K562 (cell line): ENCODE results near the gene BIRC3. TPM values are rescaled to one million over a fixed set of nuclear protein-coding genes. Genes with fewer than 3 reads are reported as not detected.

Experiments
- CHD2 ChIP-seq: IDR thresholded peaks from 2 replicates; pipeline ENCODE4 v1.6.1; 2011; ENCODE audit warnings: low read depth, low read length
- CREB1 ChIP-seq, 2 experiments: sonication (generic) in 1 of 2; formaldehyde crosslinking in 1 of 2; IDR thresholded peaks; 2 replicates each; pipeline versions ENCODE4 v1.6.1 to v1.8.0; 2012 to 2022; ENCODE audit warnings: inconsistent platforms in 1 of 2, mild to moderate bottlenecking in 1 of 2, missing genetic modification reagents in 1 of 2, moderate library complexity in 1 of 2
- HDAC3 ChIP-seq: fragments of 450-650 bp; IDR thresholded peaks from 2 replicates; pipeline ENCODE4 v1.6.1; 2018; ENCODE audit warnings: borderline replicate concordance, mild to moderate bottlenecking, moderate library complexity; ENCODE audit not compliant: partially characterized antibody
- HNRNPH1 ChIP-seq: fragments of 200-400 bp; formaldehyde crosslinking; optimal IDR thresholded peaks from 2 replicates; pipeline ENCODE3; 2017; ENCODE audit warnings: low read depth, mild to moderate bottlenecking, low read length, moderate library complexity
- NCOA1 ChIP-seq: fragments of 450-650 bp; IDR thresholded peaks from 2 replicates; pipeline ENCODE4 v1.6.1; 2016; ENCODE audit warnings: low read depth
- PBX2 ChIP-seq, 2 experiments: IDR thresholded peaks in 1 of 2; conservative IDR thresholded peaks in 1 of 2; 2 replicates each; pipeline ENCODE4 v1.6.1; 2016; ENCODE audit warnings: low read depth in 2 of 2, mild to moderate bottlenecking in 1 of 2, missing compliant biosample characterization in 1 of 2, missing genetic modification characterization in 1 of 2, moderate library complexity in 1 of 2
- RNF2 ChIP-seq: sonication (generic); IDR thresholded peaks from 2 replicates; pipeline ENCODE4 v1.6.1; 2016
- SUPT5H ChIP-seq: fragments of 450-650 bp; IDR thresholded peaks from 2 replicates; pipeline ENCODE4 v1.6.1; 2016
- TCF7 ChIP-seq: sonication (generic); IDR thresholded peaks from 2 replicates; pipeline ENCODE4 v1.6.1; 2016; ENCODE audit warnings: antibody characterized with exemption, borderline replicate concordance
- TRIM28 ChIP-seq: fragments of 450-650 bp; IDR thresholded peaks from 2 replicates; pipeline ENCODE4 v1.6.1; 2017
- TSHZ1 ChIP-seq: fragments of 250-450 bp; sonication (Bioruptor Pico); IDR thresholded peaks from 2 replicates; pipeline ENCODE4 v1.4.0; 2020; ENCODE audit warnings: mild to moderate bottlenecking, moderate library complexity
- ZBTB9 ChIP-seq: fragments of 450-650 bp; formaldehyde crosslinking; IDR thresholded peaks from 2 replicates; pipeline ENCODE4 v1.4.0; 2020; ENCODE audit warnings: mild to moderate bottlenecking, moderate library complexity
- ZNF197 ChIP-seq: fragments of 200-800 bp; sonication (Bioruptor generic); IDR thresholded peaks from 2 replicates; pipeline ENCODE4 v1.6.1; 2016; ENCODE audit warnings: low read depth, missing genetic modification characterization, missing compliant biosample characterization
- ZNF589 ChIP-seq: fragments of 200-800 bp; sonication (Bioruptor generic); IDR thresholded peaks from 2 replicates; pipeline ENCODE4 v1.6.1; 2016; ENCODE audit warnings: low read depth, missing genetic modification characterization, missing compliant biosample characterization
- ZNF699 ChIP-seq: fragments of 250-450 bp; sonication (Bioruptor Pico); IDR thresholded peaks from 2 replicates; pipeline ENCODE4 v1.8.0; 2021; ENCODE audit warnings: mild to moderate bottlenecking, moderate library complexity; ENCODE audit not compliant: insufficient replicate concordance
- ZNF830 ChIP-seq: fragments of 250-450 bp; sonication (Bioruptor Pico); IDR thresholded peaks from 2 replicates; pipeline ENCODE4 v1.5.0; 2021; ENCODE audit warnings: mild to moderate bottlenecking
- polyA plus RNA-seq, 8 experiments: library from polyadenylated mRNA; depleted of rRNA in 4 of 8; stranded (reverse) in 5 of 8; unstranded in 3 of 8; fragments of >200 nt; fragmentation: Nextera tagmentation in 2 of 8; fragmentation: Illumina TruSeq in 1 of 8; extraction: Ambion mirVana in 2 of 8; extraction: Trizol in 1 of 8; gene quantifications; 2 replicates each; pipeline versions ENCODE4 v1.2.1 to v1.2.3, GENCODE V29; 2011 to 2014; ENCODE audit warnings: inconsistent platforms in 1 of 8, missing spikeins in 1 of 8
- total RNA-seq, 7 experiments: library from RNA; depleted of rRNA in 6 of 7; stranded (reverse); fragments of >200 nt in 6 of 7; fragmentation: Illumina TruSeq in 2 of 7; extraction: Trizol in 2 of 7; gene quantifications; 2 replicates each; pipeline versions ENCODE4 v1.2.1 to v1.2.3, GENCODE V29; 2011 to 2021; ENCODE audit warnings: low replicate concordance in 1 of 7
- TF ChIP-seq, protein P1 (sequence below): fragments of 250-450 bp; sonication (Bioruptor Pico); IDR thresholded peaks from 2 replicates; pipeline ENCODE4 v1.6.1; 2021; ENCODE audit warnings: mild to moderate bottlenecking

Gene BIRC3
- total and polyA plus RNA-seq, 9 of the 15 experiments (the other 6 are each of a cell fraction or from before 2014, with no cell fraction given): 0.08 to 0.42 (median 0.18) TPM

GRCh38 chr11:102346748-102347461, 29.6 kb downstream of the BIRC3 start, which contains the start of gene BIRC2 (continued):
- no peak for TF ChIP-seq TSHZ1 (CRISPR knock-in tag)
- peak; percentile 88 for TF ChIP-seq SUPT5H
- TF ChIP-seq TCF7: no peak
- TF ChIP-seq, protein P1, sequence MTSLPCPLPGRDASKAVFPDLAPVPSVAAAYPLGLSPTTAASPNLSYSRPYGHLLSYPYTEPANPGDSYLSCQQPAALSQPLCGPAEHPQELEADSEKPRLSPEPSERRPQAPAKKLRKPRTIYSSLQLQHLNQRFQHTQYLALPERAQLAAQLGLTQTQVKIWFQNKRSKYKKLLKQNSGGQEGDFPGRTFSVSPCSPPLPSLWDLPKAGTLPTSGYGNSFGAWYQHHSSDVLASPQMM: no peak
- no peak for TF ChIP-seq PBX2 (CRISPR knock-in tag; IDR thresholded peaks at IDR 0.05; ENCODE audit: low read depth)
- no peak for TF ChIP-seq PBX2 (tag; conservative IDR thresholded peaks at IDR 0.05; ENCODE audit: low read depth)
- TF ChIP-seq ZNF589 (CRISPR knock-in tag): peak; percentile 64; the same call in 1 of the 2 replicates
- TF ChIP-seq ZNF699 (CRISPR knock-in tag): no peak
- TF ChIP-seq ZNF197 (CRISPR knock-in tag): 0 out of 2 replicates have a peak, but pooled peaks have one; percentile 58
- TF ChIP-seq HNRNPH1: no peak
- no peak for TF ChIP-seq ZBTB9 (CRISPR knock-in tag)
- TF ChIP-seq TRIM28: 0 out of 2 replicates have a peak, but pooled peaks have one; percentile 38
- peak; percentile 95 for TF ChIP-seq CREB1 (IDR thresholded peaks at IDR 0.05)
- TF ChIP-seq CREB1 (CRISPR knock-in tag; IDR thresholded peaks at IDR 0.05): peak; percentile 96
- no peak for TF ChIP-seq CHD2
- TF ChIP-seq RNF2: peak; percentile 23; the same call in 1 of the 2 replicates
- TF ChIP-seq HDAC3: no peak
- TF ChIP-seq ZNF830 (CRISPR knock-in tag): no peak
- TF ChIP-seq NCOA1: peak; percentile 25; the same call in 1 of the 2 replicates
